HCT116 (cell line): ENCODE data around the gene FOXF1.

Source experiments
- EZH2phosphoT487 ChIP-seq: fragments of 200-600 bp; IDR thresholded peaks from 2 replicates; pipeline ENCODE4 v1.6.1; 2018; ENCODE audit warnings: antibody characterized with exemption, borderline replicate concordance
- POLR2A ChIP-seq: IDR thresholded peaks from 2 replicates; pipeline ENCODE4 v1.7.0; 2011; ENCODE audit warnings: borderline replicate concordance; ENCODE audit not compliant: insufficient read depth, insufficient read length; ENCODE audit errors: extremely low read depth
- POLR2AphosphoS5 ChIP-seq: IDR thresholded peaks from 2 replicates; pipeline ENCODE4 v1.6.1; 2011; ENCODE audit warnings: mild to moderate bottlenecking, low read depth, low read length, moderate library complexity
- RAD21 ChIP-seq: IDR thresholded peaks from 2 replicates; pipeline ENCODE4 v1.6.1; 2012; ENCODE audit warnings: low read depth, mild to moderate bottlenecking
- YY1 ChIP-seq: IDR thresholded peaks from 2 replicates; pipeline ENCODE4 v1.6.1; 2011; ENCODE audit warnings: low read length, low read depth, moderate library complexity, mild to moderate bottlenecking; ENCODE audit not compliant: insufficient replicate concordance; ENCODE audit errors: extremely low read depth
- TF ChIP-seq, protein P1 (sequence below): IDR thresholded peaks from 2 replicates; pipeline ENCODE4 v1.6.1; 2012
- TF ChIP-seq, protein P2 (sequence below), 3 experiments: fragments of 200-600 bp in 1 of 3; sonication (generic) in 1 of 3; IDR thresholded peaks in 2 of 3; conservative IDR thresholded peaks in 1 of 3; 2 replicates each; pipeline ENCODE4 v1.5.1; 2012 to 2017; ENCODE audit warnings: low read depth in 2 of 3, low read length in 2 of 3, antibody characterized with exemption in 1 of 3, borderline replicate concordance in 1 of 3, control low read depth in 1 of 3, mild to moderate bottlenecking in 1 of 3, mixed read lengths in 1 of 3, mixed run types in 1 of 3, moderate library complexity in 1 of 3; ENCODE audit not compliant: insufficient read depth in 1 of 3
- TF ChIP-seq, protein P3 (sequence below): IDR thresholded peaks from 2 replicates; pipeline ENCODE4 v1.6.1; 2012

DNA sequence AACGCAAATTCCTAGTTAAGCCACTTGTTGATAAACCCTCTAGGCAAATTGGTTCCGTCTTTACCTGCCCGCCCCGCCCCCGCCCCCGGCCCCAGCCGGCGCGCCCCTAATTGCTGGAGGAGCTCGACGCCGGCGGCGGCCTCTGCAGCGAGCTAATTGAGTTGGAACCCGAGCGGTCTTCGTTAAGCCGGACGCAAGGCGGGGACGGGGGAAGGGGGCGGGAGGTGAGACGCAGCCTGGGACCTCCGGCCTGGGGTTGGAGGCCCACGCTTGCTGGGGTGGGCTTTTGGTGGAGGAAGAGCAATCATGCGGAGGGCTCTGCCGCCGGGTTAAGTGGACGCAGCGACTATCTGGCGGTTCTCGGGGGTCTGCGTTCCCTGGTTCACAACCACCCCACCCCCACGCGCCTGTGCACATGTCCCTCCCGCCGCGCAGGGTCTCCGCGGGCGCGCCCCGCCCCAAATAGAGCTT lies 12.7 kb upstream of the FOXF1 start:
- TF ChIP-seq EZH2phosphoT487 (no peak), POLR2A (no peak), YY1 (no peak), RAD21 (no peak), POLR2AphosphoS5 (no peak)
- TF ChIP-seq, protein P1, sequence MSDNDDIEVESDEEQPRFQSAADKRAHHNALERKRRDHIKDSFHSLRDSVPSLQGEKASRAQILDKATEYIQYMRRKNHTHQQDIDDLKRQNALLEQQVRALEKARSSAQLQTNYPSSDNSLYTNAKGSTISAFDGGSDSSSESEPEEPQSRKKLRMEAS = no peak
- TF ChIP-seq, protein P2, sequence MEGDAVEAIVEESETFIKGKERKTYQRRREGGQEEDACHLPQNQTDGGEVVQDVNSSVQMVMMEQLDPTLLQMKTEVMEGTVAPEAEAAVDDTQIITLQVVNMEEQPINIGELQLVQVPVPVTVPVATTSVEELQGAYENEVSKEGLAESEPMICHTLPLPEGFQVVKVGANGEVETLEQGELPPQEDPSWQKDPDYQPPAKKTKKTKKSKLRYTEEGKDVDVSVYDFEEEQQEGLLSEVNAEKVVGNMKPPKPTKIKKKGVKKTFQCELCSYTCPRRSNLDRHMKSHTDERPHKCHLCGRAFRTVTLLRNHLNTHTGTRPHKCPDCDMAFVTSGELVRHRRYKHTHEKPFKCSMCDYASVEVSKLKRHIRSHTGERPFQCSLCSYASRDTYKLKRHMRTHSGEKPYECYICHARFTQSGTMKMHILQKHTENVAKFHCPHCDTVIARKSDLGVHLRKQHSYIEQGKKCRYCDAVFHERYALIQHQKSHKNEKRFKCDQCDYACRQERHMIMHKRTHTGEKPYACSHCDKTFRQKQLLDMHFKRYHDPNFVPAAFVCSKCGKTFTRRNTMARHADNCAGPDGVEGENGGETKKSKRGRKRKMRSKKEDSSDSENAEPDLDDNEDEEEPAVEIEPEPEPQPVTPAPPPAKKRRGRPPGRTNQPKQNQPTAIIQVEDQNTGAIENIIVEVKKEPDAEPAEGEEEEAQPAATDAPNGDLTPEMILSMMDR (IDR thresholded peaks at IDR 0.05 in 2 of 3, conservative IDR thresholded peaks at IDR 0.05 in 1 of 3; ENCODE audit: borderline replicate concordance in 1 of 3, insufficient read depth in 1 of 3, low read depth in 2 of 3, low read length in 2 of 3) = no peak
- TF ChIP-seq, protein P3, sequence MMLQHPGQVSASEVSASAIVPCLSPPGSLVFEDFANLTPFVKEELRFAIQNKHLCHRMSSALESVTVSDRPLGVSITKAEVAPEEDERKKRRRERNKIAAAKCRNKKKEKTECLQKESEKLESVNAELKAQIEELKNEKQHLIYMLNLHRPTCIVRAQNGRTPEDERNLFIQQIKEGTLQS = no peak
